WI38 (cell line): ENCODE results near the gene CSRP1.

ENCODE experiments used
- H3K4me3 ChIP-seq: 2 replicates; pipeline ENCODE4 v1.5.1; 2011; ENCODE audit warnings: low read depth, mild to moderate bottlenecking, control low read depth, low read length
- TF ChIP-seq, protein P1 (sequence below): IDR thresholded peaks from 2 replicates; pipeline ENCODE4 v1.5.1; 2012; ENCODE audit warnings: low read depth, mild to moderate bottlenecking, control low read depth, low read length

Gene CSRP1

DNA sequence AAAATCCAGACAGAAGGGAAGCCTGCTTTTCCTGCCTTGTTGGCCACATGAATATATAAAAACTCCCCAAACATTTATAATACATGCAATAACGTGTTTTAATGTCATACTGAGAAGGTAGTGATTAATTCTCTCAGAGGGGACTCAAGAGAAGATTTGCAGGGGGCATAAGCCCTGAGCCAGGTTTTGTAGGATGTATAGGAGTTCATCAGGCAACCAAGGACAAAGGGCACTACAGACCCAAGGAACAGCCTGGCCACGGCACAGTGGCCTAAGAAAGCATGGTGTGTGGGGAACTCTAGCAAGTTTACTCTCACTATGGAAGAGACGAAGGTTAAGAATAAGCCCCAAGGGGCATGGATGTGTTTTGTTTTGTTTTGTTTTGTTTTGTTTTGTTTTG lies 70.0 kb downstream of the CSRP1 start:
- TF ChIP-seq, protein P1, sequence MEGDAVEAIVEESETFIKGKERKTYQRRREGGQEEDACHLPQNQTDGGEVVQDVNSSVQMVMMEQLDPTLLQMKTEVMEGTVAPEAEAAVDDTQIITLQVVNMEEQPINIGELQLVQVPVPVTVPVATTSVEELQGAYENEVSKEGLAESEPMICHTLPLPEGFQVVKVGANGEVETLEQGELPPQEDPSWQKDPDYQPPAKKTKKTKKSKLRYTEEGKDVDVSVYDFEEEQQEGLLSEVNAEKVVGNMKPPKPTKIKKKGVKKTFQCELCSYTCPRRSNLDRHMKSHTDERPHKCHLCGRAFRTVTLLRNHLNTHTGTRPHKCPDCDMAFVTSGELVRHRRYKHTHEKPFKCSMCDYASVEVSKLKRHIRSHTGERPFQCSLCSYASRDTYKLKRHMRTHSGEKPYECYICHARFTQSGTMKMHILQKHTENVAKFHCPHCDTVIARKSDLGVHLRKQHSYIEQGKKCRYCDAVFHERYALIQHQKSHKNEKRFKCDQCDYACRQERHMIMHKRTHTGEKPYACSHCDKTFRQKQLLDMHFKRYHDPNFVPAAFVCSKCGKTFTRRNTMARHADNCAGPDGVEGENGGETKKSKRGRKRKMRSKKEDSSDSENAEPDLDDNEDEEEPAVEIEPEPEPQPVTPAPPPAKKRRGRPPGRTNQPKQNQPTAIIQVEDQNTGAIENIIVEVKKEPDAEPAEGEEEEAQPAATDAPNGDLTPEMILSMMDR = no peak
- H3K4me3 ChIP-seq = no peak overlapping the region

DNA sequence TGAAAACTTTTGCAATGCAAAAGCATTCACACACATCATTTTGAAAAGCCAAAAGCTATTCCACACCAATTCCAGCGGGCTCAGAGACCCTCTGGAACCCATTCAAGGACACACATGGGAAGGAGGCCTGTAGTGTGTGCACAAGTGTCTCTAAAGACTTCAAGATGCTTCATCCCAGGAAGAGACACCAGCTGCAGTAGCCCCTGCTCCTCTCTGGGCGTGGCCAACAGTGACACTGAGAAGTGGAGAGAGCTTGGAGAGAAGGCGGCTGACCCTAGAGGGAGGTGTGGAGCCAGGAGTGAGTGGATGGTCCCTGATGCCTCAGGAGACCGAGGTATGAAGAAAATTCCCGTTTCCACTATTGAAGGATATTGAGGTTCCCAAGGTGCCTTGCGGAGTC lies 70.5 kb downstream of the CSRP1 start:
- H3K4me3 ChIP-seq = no peak overlapping the region
- TF ChIP-seq, protein P1 = peak; percentile 8; the same call in 1 of the 2 replicates

DNA sequence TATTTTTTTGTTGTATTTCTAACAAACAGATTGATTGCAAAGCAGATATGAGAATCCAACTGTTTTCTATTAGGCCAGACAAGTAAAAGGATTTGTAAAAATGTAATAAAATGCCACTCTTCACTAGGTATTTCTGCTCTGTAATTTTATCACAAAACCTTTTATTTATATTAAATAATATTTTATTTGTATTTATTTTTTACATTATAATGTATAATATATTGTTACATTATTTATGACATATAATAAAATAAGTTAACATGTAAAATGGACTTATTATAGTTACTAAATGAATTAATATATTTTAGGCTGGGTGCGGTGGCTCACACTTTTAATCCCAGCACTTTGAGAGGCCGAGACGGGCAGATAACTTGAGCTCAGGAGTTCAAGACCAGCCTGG lies 72.7 kb downstream of the CSRP1 start:
- no peak overlapping the region for H3K4me3 ChIP-seq
- TF ChIP-seq, protein P1 = no peak

DNA sequence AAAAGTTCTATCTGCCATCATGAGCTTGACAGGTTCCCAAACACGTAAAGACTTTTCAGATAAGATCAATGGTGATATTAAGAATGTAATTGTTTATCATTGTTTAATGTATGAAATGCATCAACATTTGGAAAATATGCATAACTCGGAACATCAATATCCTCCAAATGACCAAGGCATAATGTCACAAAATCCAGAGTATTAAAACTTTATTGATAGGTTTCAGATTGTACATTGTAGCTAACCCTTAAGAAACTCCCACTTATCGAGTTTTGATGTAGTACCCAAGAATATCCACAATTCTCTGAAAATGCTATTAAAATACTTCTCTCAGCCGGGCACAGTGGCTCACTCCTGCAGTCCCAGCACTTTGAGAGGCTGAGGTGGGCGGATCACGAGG lies 73.3 kb downstream of the CSRP1 start:
- H3K4me3 ChIP-seq = no peak overlapping the region
- TF ChIP-seq, protein P1 = no peak
